ENCODE results near the gene C1D.

C1D gene

GRCh38 chr2:68057658-68058396 is 5.0 kb downstream of the C1D start:
- no peak for DNase-seq (ENCODE audit: low spot score)

- DNase-seq (ENCODE audit: low spot score) = no peak
These were observed 9.9 kb downstream of the C1D start for GRCh38 chr2:68052717-68053422.

GRCh38 chr2:68050353-68050752 is 12.5 kb downstream of the C1D start:
- no peak for DNase-seq (ENCODE audit: low spot score)

GRCh38 chr2:68046642-68047240 is 16.1 kb downstream of the C1D start:
- DNase-seq (ENCODE audit: low spot score) = no peak

GRCh38 chr2:68046224-68046623 is 16.6 kb downstream of the C1D start:
- no peak for DNase-seq (ENCODE audit: low spot score)

- DNase-seq (ENCODE audit: low spot score) = no peak
These were observed 17.5 kb downstream of the C1D start for GRCh38 chr2:68045342-68045741.

GRCh38 chr2:68044099-68044498 is 18.7 kb downstream of the C1D start:
- DNase-seq (ENCODE audit: low spot score) = no peak

- DNase-seq (ENCODE audit: low spot score) = no peak
These were observed 19.1 kb downstream of the C1D start for GRCh38 chr2:68043695-68044094.

GRCh38 chr2:68043032-68043431 is 19.8 kb downstream of the C1D start:
- no peak for DNase-seq (ENCODE audit: low spot score)

- DNase-seq (ENCODE audit: low spot score) = no peak
These were observed 21.0 kb downstream of the C1D start for GRCh38 chr2:68041704-68042245.

GRCh38 chr2:68040078-68040477 is 22.7 kb downstream of the C1D start:
- DNase-seq (ENCODE audit: low spot score) = no peak

GRCh38 chr2:68039317-68039716 is 23.5 kb downstream of the C1D start:
- no peak for DNase-seq (ENCODE audit: low spot score)

- no peak for DNase-seq (ENCODE audit: low spot score)
These were observed 30.1 kb downstream of the C1D start for GRCh38 chr2:68032702-68033101.

GRCh38 chr2:68031542-68032160 is 31.2 kb downstream of the C1D start:
- DNase-seq (ENCODE audit: low spot score) = no peak

GRCh38 chr2:68031043-68031442 is 31.8 kb downstream of the C1D start:
- no peak for DNase-seq (ENCODE audit: low spot score)

GRCh38 chr2:68030529-68030928 is 32.3 kb downstream of the C1D start:
- DNase-seq (ENCODE audit: low spot score) = no peak

GRCh38 chr2:68027959-68028358 is 34.8 kb downstream of the C1D start:
- DNase-seq (ENCODE audit: low spot score) = no peak

GRCh38 chr2:68024450-68024849 is 38.4 kb downstream of the C1D start:
- no peak for DNase-seq (ENCODE audit: low spot score)

- DNase-seq (ENCODE audit: low spot score) = no peak
These were observed 38.9 kb downstream of the C1D start for GRCh38 chr2:68023904-68024303.

GRCh38 chr2:68018727-68019126 is 44.1 kb downstream of the C1D start:
- DNase-seq (ENCODE audit: low spot score) = no peak

GRCh38 chr2:68009526-68009925 is 53.3 kb downstream of the C1D start:
- no peak for DNase-seq (ENCODE audit: low spot score)

- no peak for DNase-seq (ENCODE audit: low spot score)
These were observed 62.5 kb downstream of the C1D start for GRCh38 chr2:68000170-68000825.

Data from ecto neural progenitor cell (in vitro differentiated cells).